ENCODE results near the gene RABGEF1.
"Not testable (repeated sequence)": the region's sequence is repeated elsewhere in the genome, so short reads cannot be mapped to it uniquely, and the experiment has no call there.

DNA sequence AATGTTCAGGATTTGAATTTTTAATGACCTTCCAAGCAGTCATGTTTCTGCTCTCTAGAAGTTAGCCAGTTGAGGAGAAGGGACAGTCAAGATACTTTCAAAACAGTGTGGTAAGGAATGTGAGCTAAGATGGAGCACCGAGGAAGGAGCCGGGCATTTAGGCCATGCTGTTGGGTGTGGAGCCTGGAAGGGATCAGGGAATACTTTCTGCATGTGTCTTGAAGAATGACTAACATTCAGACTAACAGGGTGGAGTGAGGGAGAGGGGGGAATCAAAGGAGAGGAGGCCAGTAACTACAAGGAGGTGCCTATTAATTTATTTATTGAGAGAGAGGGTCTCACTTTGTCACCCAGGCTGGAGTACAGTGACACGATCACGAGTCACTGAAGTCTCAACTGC lies 1.8 kb downstream of the RABGEF1 start:
- not testable (repeated sequence) for TF ChIP-seq SUZ12 (IDR thresholded peaks at IDR 0.05; ENCODE audit: extremely low read depth, insufficient read depth, insufficient read length); YY1 (IDR thresholded peaks at IDR 0.05; ENCODE audit: insufficient read depth, insufficient read length); ZNF274 (IDR thresholded peaks at IDR 0.05; ENCODE audit: low read depth, low read length)
